Measurements from ENCODE around the gene MT1X. TPM values are rescaled to one million over a fixed set of nuclear protein-coding genes. Genes with fewer than 3 reads are reported as not detected.

MT1X gene
- total and polyA plus RNA-seq, 2 of the 13 experiments (the other 11 are each of a cell fraction or from before 2014, with no cell fraction given), result 19.7 to 288 TPM

- H3K36me3 ChIP-seq (replicated peaks in 1 of 2; ENCODE audit: control insufficient read depth in 1 of 2, insufficient read depth in 2 of 2, low read length in 2 of 2), result no peaks in the 10 kb centered on the region
- in situ Hi-C loops (cut with HindIII; ENCODE audit: extremely low pct_ligation_motif_present, low pct_unique_long_range_greater_than_20kb), result no loop called here
- H3K4me2 ChIP-seq (ENCODE audit: low read depth, low read length), result no peak overlapping the region
- no peaks in the 10 kb centered on the region for H3K9me3 ChIP-seq (ENCODE audit: low read length)
- H3K27me3 ChIP-seq (ENCODE audit: control insufficient read depth in 1 of 2, insufficient read depth in 2 of 2, low read length in 2 of 2), result peaks cover 10 to 73% of the 10 kb centered on the region in 2 experiments; a peak in 4 of 5 replicates
- H3K27ac ChIP-seq (ENCODE audit: extremely low read length, insufficient read depth, low read length), result no peak overlapping the region
- ChIA-PET CTCF (ENCODE audit: low intra/inter-chr PET ratio, low total read pairs) (no interaction called here), POLR2A (no interaction called here)
- no peaks in the 10 kb centered on the region for H3K79me2 ChIP-seq (ENCODE audit: insufficient read depth, low read length)
- intact Hi-C loops (cut with micrococcal nuclease; ENCODE audit: unreplicated experiment), result no loop called here
- H2AFZ ChIP-seq (ENCODE audit: low read length), result no peak overlapping the region
- H3K4me1 ChIP-seq (ENCODE audit: insufficient read depth, low read length), result peaks cover 36% of the 10 kb centered on the region
- no peak for FAIRE-seq
- 28% methylated on average over 7 of the region's 9 CpGs for WGBS (ENCODE audit: low lambda C conversion rate)
- no peak for ATAC-seq
- TF ChIP-seq ZNF83 (CRISPR knock-in tag; IDR thresholded peaks at IDR 0.05; ENCODE audit: borderline replicate concordance) (no peak), FOXC1 (CRISPR knock-in tag; IDR thresholded peaks at IDR 0.05; ENCODE audit: borderline replicate concordance) (no peak), ZBTB46 (CRISPR knock-in tag; IDR thresholded peaks at IDR 0.05; ENCODE audit: borderline replicate concordance) (no peak), TAF1 (CRISPR knock-in tag; IDR thresholded peaks at IDR 0.05) (no peak), GATA4 (IDR thresholded peaks at IDR 0.05; ENCODE audit: borderline replicate concordance, low read depth) (no peak), ZBTB43 (CRISPR knock-in tag; conservative IDR thresholded peaks at IDR 0.05) (no peak), WIZ (CRISPR knock-in tag; IDR thresholded peaks at IDR 0.05) (no peak), ZNF512B (CRISPR knock-in tag; IDR thresholded peaks at IDR 0.05; ENCODE audit: borderline replicate concordance) (no peak), HINFP (CRISPR knock-in tag; IDR thresholded peaks at IDR 0.05; ENCODE audit: low read depth) (no peak), ZNF460 (CRISPR knock-in tag; IDR thresholded peaks at IDR 0.05; ENCODE audit: borderline replicate concordance) (no peak), MTA1 (CRISPR knock-in tag; IDR thresholded peaks at IDR 0.05; ENCODE audit: borderline replicate concordance) (no peak), ZNF143 (CRISPR knock-in tag; IDR thresholded peaks at IDR 0.05) (no peak), CEBPB (IDR thresholded peaks at IDR 0.05; ENCODE audit: borderline replicate concordance, low read depth, low read length) (no peak), MAFK (conservative IDR thresholded peaks at IDR 0.05 in 1 of 2, IDR thresholded peaks at IDR 0.05 in 1 of 2; ENCODE audit: low read length in 2 of 2) (no peak), MEF2D (CRISPR knock-in tag; IDR thresholded peaks at IDR 0.05) (no peak), TP53 (CRISPR knock-in tag; conservative IDR thresholded peaks at IDR 0.05) (no peak), ZNF496 (CRISPR knock-in tag; IDR thresholded peaks at IDR 0.05; ENCODE audit: insufficient replicate concordance) (no peak)
- no peak overlapping the region for H3K9ac ChIP-seq (ENCODE audit: insufficient read depth, low read depth, low read length)
- no peak overlapping the region for H3K4me3 ChIP-seq (replicated peaks in 1 of 3; ENCODE audit: insufficient read depth in 1 of 3, low read depth in 2 of 3, low read length in 3 of 3)
- no peaks in the 10 kb centered on the region for H4K20me1 ChIP-seq (ENCODE audit: insufficient read depth, low read length)
- BruUV-seq (replicated peaks), result no TSS peak
- DNase-seq (ENCODE audit: low spot score), result no peak
Measured at GRCh38 chr16:56636616-56637413, 45.5 kb upstream of the MT1X start.

Measured in HepG2 (cell line).